IMR-90 (cell line): ENCODE results near the gene ABAT. TPM values are rescaled to one million over a fixed set of nuclear protein-coding genes. Genes with fewer than 3 reads are reported as not detected.

ENCODE experiments used
- ATAC-seq: fragments of 200-7000 bp; cut with Tn5 transposase; 2 replicates; pipeline ENCODE4 v1.9.1; 2020; ENCODE audit warnings: low read depth, mild to moderate bottlenecking, moderate library complexity
- BruUV-seq: library from RNA; stranded (reverse); fragments of 400-500 nt; replicated peaks from 2 replicates; lab custom pipeline; 2021; lab: Mats Ljungman, UMichigan
- CTCF ChIA-PET: fragments of 300-600 bp; formaldehyde crosslinking; extraction: SDS; loops from one replicate; lab custom pipeline; 2021; ENCODE audit warnings: antibody characterized with exemption; lab: Yijun Ruan, JAX
- POLR2A ChIA-PET: fragments of 300-600 bp; sonication (Branson Sonifier 250); formaldehyde crosslinking; loops from one replicate; lab custom pipeline; 2022; ENCODE audit warnings: antibody characterized with exemption; ENCODE audit not compliant: unreplicated experiment; lab: Charles Lee
- DNase-seq: peaks from one replicate; pipeline ENCODE4 v3.0.0; 2013
- H2AFZ ChIP-seq: replicated peaks from 2 replicates; pipeline ENCODE3; 2013; ENCODE audit warnings: low read length, mild to moderate bottlenecking; ENCODE audit not compliant: poor library complexity
- H2AK5ac ChIP-seq: 2 replicates; pipeline ENCODE4 v1.6.1; 2013; ENCODE audit warnings: low read depth, low read length, inconsistent platforms
- H2AK9ac ChIP-seq: replicated peaks from 2 replicates; pipeline ENCODE3; 2013; ENCODE audit warnings: mild to moderate bottlenecking, low read depth, low read length, moderate library complexity; ENCODE audit not compliant: poor library complexity
- H2BK120ac ChIP-seq: 2 replicates; pipeline ENCODE4 v1.6.1; 2013; ENCODE audit warnings: low read depth, low read length, inconsistent platforms
- H2BK15ac ChIP-seq: 3 replicates; pipeline ENCODE4 v1.6.1; 2013; ENCODE audit warnings: low read depth, low read length, inconsistent platforms
- H2BK20ac ChIP-seq: 2 replicates; pipeline ENCODE4 v1.6.1; 2013; ENCODE audit warnings: low read depth, mild to moderate bottlenecking, inconsistent platforms, low read length, moderate library complexity
- H2BK5ac ChIP-seq: 2 replicates; pipeline ENCODE4 v1.6.1; 2013; ENCODE audit warnings: mild to moderate bottlenecking, low read depth, low read length, inconsistent platforms; ENCODE audit not compliant: poor library complexity, severe bottlenecking
- H3K14ac ChIP-seq: replicated peaks from 2 replicates; pipeline ENCODE4 v1.6.1; 2013; ENCODE audit warnings: low read depth, low read length, inconsistent platforms
- H3K18ac ChIP-seq: 2 replicates; pipeline ENCODE4 v1.6.1; 2013; ENCODE audit warnings: low read depth, low read length, control low read depth
- H3K23ac ChIP-seq: 2 replicates; pipeline ENCODE4 v1.6.1; 2013; ENCODE audit warnings: low read depth, low read length, inconsistent platforms
- H3K27ac ChIP-seq: 2 replicates; pipeline ENCODE4 v1.5.1; 2013; ENCODE audit warnings: mild to moderate bottlenecking, control low read depth, low read length; ENCODE audit not compliant: insufficient read depth
- H3K27me3 ChIP-seq: 2 replicates; pipeline ENCODE4 v1.6.1; 2013; ENCODE audit warnings: low read length; ENCODE audit not compliant: control insufficient read depth, insufficient read depth
- H3K36me3 ChIP-seq: 2 replicates; pipeline ENCODE4 v1.6.1; 2013; ENCODE audit warnings: low read length, mixed read lengths; ENCODE audit not compliant: control insufficient read depth, insufficient read depth
- H3K4ac ChIP-seq: 2 replicates; pipeline ENCODE4 v1.6.1; 2013; ENCODE audit warnings: low read depth, low read length, inconsistent platforms
- H3K4me1 ChIP-seq: 2 replicates; pipeline ENCODE4 v1.6.1; 2013; ENCODE audit warnings: low read length, mixed read lengths; ENCODE audit not compliant: control insufficient read depth, insufficient read depth
- H3K4me2 ChIP-seq: 2 replicates; pipeline ENCODE4 v1.6.1; 2013; ENCODE audit warnings: low read depth, mild to moderate bottlenecking, control low read depth, low read length, moderate library complexity
- H3K4me3 ChIP-seq: 2 replicates; pipeline ENCODE4 v1.5.1; 2013; ENCODE audit warnings: low read depth, mild to moderate bottlenecking, control low read depth, low read length, moderate library complexity; ENCODE audit not compliant: insufficient read depth
- H3K56ac ChIP-seq: 2 replicates; pipeline ENCODE4 v1.6.1; 2013; ENCODE audit warnings: low read length, inconsistent platforms; ENCODE audit not compliant: insufficient read depth; ENCODE audit errors: extremely low read depth
- H3K79me1 ChIP-seq, 2 experiments: 2 replicates each; pipeline ENCODE4 v1.6.1; 2013; ENCODE audit warnings: low read length in 2 of 2, inconsistent platforms in 1 of 2, low read depth in 1 of 2
- H3K9ac ChIP-seq: 2 replicates; pipeline ENCODE4 v1.6.1; 2013; ENCODE audit warnings: low read depth, low read length, control low read depth
- H3K9me1 ChIP-seq: 2 replicates; pipeline ENCODE4 v1.6.1; 2013; ENCODE audit warnings: low read length, inconsistent platforms; ENCODE audit not compliant: insufficient read depth
- H3K9me3 ChIP-seq: 2 replicates; pipeline ENCODE4 v1.6.1; 2013; ENCODE audit warnings: low read length; ENCODE audit not compliant: control insufficient read depth, insufficient read depth
- H4K20me1 ChIP-seq: 2 replicates; pipeline ENCODE4 v1.6.1; 2013; ENCODE audit warnings: low read length, inconsistent platforms; ENCODE audit not compliant: insufficient read depth
- H4K5ac ChIP-seq: 2 replicates; pipeline ENCODE4 v1.6.1; 2013; ENCODE audit warnings: mild to moderate bottlenecking, low read depth, low read length, control low read depth
- H4K8ac ChIP-seq, 2 experiments: 2 replicates each; pipeline ENCODE4 v1.6.1; 2013; ENCODE audit warnings: low read depth in 2 of 2, low read length in 2 of 2, control low read depth in 1 of 2, inconsistent platforms in 1 of 2
- H4K91ac ChIP-seq: 2 replicates; pipeline ENCODE4 v1.6.1; 2013; ENCODE audit warnings: low read depth, low read length, inconsistent platforms; ENCODE audit not compliant: insufficient read depth
- CEBPB ChIP-seq: IDR thresholded peaks from 2 replicates; pipeline ENCODE4 v1.6.1; 2012; ENCODE audit warnings: low read depth, low read length, improper control_type of control experiment
- ELK1 ChIP-seq: fragments of 150-350 bp; IDR thresholded peaks from 2 replicates; pipeline ENCODE4 v1.6.1; 2016; ENCODE audit warnings: low read depth, mild to moderate bottlenecking, low read length, moderate library complexity, borderline replicate concordance
- FOS ChIP-seq: fragments of 150-350 bp; IDR thresholded peaks from 2 replicates; pipeline ENCODE4 v1.6.1; 2016; ENCODE audit warnings: low read depth, low read length
- MAZ ChIP-seq: IDR thresholded peaks from 2 replicates; pipeline ENCODE4 v1.6.1; 2012; ENCODE audit warnings: low read depth, mild to moderate bottlenecking, low read length, improper control_type of control experiment, moderate library complexity, borderline replicate concordance
- RFX5 ChIP-seq: IDR thresholded peaks from 2 replicates; pipeline ENCODE4 v1.8.0; 2012; ENCODE audit warnings: low read depth, mild to moderate bottlenecking, low read length, moderate library complexity
- SMC3 ChIP-seq: fragments of 150-350 bp; IDR thresholded peaks from 2 replicates; pipeline ENCODE4 v1.6.1; 2016; ENCODE audit warnings: low read depth, mild to moderate bottlenecking, antibody characterized with exemption, low read length, moderate library complexity
- WGBS, 2 experiments: methylation state at CpG; one replicate each; pipeline versions ENCODE4 v1.1.5 to v1.1.7; 2013; ENCODE audit warnings: missing lambda C conversion rate in 2 of 2; ENCODE audit not compliant: insufficient read length in 1 of 2; ENCODE audit errors: extremely low coverage in 2 of 2; 5-methylcytosine and 5-hydroxymethylcytosine counted together
- dilution Hi-C: fragments of 300-500 bp; cut with HindIII; formaldehyde crosslinking; loops from one replicate; pipeline ENCODE4 v1.14.3; 2018; ENCODE audit warnings: low sequenced_read_pairs; ENCODE audit not compliant: unreplicated experiment
- in situ Hi-C: fragments of 300-500 bp; cut with MboI; formaldehyde crosslinking; loops from 3 replicates; pipeline ENCODE4 v1.14.3; 2019; ENCODE audit warnings: low sequenced_read_pairs, inconsistent platforms, mixed read lengths
- intact Hi-C: fragments of 100-400 bp; cut with micrococcal nuclease; formaldehyde crosslinking; loops from 2 replicates; pipeline ENCODE4 v1.10.0; 2022
- polyA plus RNA-seq, 3 experiments: library from polyadenylated mRNA; depleted of rRNA; stranded (reverse); fragments of >200 nt; gene quantifications; 2 replicates each; pipeline ENCODE4 v1.2.3, GENCODE V29; 2012; ENCODE audit warnings: low replicate concordance in 1 of 3
- total RNA-seq: library from RNA; depleted of rRNA; stranded (reverse); fragments of >200 nt; gene quantifications from 2 replicates; pipeline ENCODE4 v1.2.3, GENCODE V29; 2012

Gene ABAT
- total and polyA plus RNA-seq, 2 of the 4 experiments (the other 2 are of a cell fraction): 4.5 to 6.9 TPM

GRCh38 chr16:8773537-8773936 is 99.1 kb downstream of the ABAT start:
- Histone ChIP-seq H4K91ac (no peak overlapping the region), H3K4ac (no peak overlapping the region), H3K79me1 (no peaks in the 10 kb centered on the region), H3K27me3 (no peaks in the 10 kb centered on the region), H3K9me1 (no peaks in the 10 kb centered on the region), H2BK120ac (no peak overlapping the region), H3K23ac (no peak overlapping the region), H3K36me3 (peaks cover 4% of the 10 kb centered on the region; the same call in 1 of the 2 replicates), H2AK5ac (no peak overlapping the region), H3K18ac (no peak overlapping the region), H3K4me3 (no peak overlapping the region), H3K14ac (no peak overlapping the region), H3K56ac (no peak overlapping the region), H4K20me1 (no peaks in the 10 kb centered on the region), H2BK15ac (no peak overlapping the region), H4K5ac (no peak overlapping the region), H4K8ac (no peak overlapping the region), H2BK20ac (no peak overlapping the region), H2BK5ac (no peak overlapping the region), H3K9me3 (0 out of 2 replicates have a peak, but pooled peaks cover 2% of the 10 kb centered on the region), H3K9ac (no peak overlapping the region), H3K27ac (no peak overlapping the region), H3K4me1 (no peaks in the 10 kb centered on the region), H2AFZ (no peak overlapping the region), H2AK9ac (no peak overlapping the region), H3K4me2 (no peak overlapping the region)
- no peak for DNase-seq
- TF ChIP-seq FOS: no peak
- TF ChIP-seq ELK1: no peak
- TF ChIP-seq SMC3: no peak
- TF ChIP-seq CEBPB: no peak
- TF ChIP-seq RFX5: no peak
- TF ChIP-seq MAZ: no peak
- in situ Hi-C loops (no loop called here), dilution Hi-C loops (no loop called here), intact Hi-C loops (no loop called here)
- no peak for ATAC-seq
- CTCF ChIA-PET: no interaction called here
- WGBS, 2 experiments: no CpG with 5 or more reads among the region's 3 CpGs
- POLR2A ChIA-PET: no interaction called here
- no TSS peak for BruUV-seq
